ENCODE measurements around the gene PEX26. TPM values are rescaled to one million over a fixed set of nuclear protein-coding genes. Genes with fewer than 3 reads are reported as not detected.

PEX26 gene
- total and polyA plus RNA-seq, 9 of the 15 experiments (the other 6 are each of a cell fraction or from before 2014, with no cell fraction given), result 0.35 to 39.6 (median 17.4) TPM

- Histone ChIP-seq H3K9me1 (ENCODE audit: control insufficient read depth, insufficient read depth, low read length) (no peaks in the 10 kb centered on the region), H3K4me2 (ENCODE audit: insufficient read depth, low read length) (no peak overlapping the region), H4K20me1 (replicated peaks; ENCODE audit: control insufficient read depth, insufficient read depth, low read length) (no peaks in the 10 kb centered on the region), H3K36me3 (ENCODE audit: control insufficient read depth, insufficient read depth, low read length) (no peaks in the 10 kb centered on the region), H3K9me3 (replicated peaks; ENCODE audit: control insufficient read depth, insufficient read depth, low read depth, low read length) (no peaks in the 10 kb centered on the region), H2AFZ (ENCODE audit: low read depth, low read length) (no peak overlapping the region), H3K27me3 (ENCODE audit: control insufficient read depth in 2 of 2, insufficient read depth in 2 of 2, low read length in 2 of 2) (no peaks in the 10 kb centered on the region), H3K4me1 (replicated peaks in 1 of 2; ENCODE audit: control insufficient read depth in 2 of 2, insufficient read depth in 2 of 2, low read length in 2 of 2) (no peaks in the 10 kb centered on the region), H3K79me2 (ENCODE audit: control insufficient read depth, insufficient read depth, low read length) (no peaks in the 10 kb centered on the region), H3K9ac (ENCODE audit: insufficient read depth in 1 of 2, low read depth in 2 of 2, low read length in 2 of 2) (no peak overlapping the region), H3K27ac (ENCODE audit: extremely low read depth, low read depth, low read length) (no peak overlapping the region), H3K4me3 (no peak overlapping the region)
- in situ Hi-C loops (cut with MboI) (no loop called here), intact Hi-C loops (cut with micrococcal nuclease) (no loop called here)
- DNase-seq (ENCODE audit: extremely low read depth in 1 of 4, low spot score in 3 of 4), result no peak
- ChIA-PET CTCF (ENCODE audit: low intra/inter-chr PET ratio) (no interaction called here), POLR2A (interaction anchor here (1.0 to 1.7 kb wide), 2 partner anchors 20 to 49 kb away, joined by 4 to 6 read pairs; partner anchors contain the start of gene PEX26)
- FAIRE-seq, result no peak
- no TSS peak for BruUV-seq (replicated peaks)
- no peak for ATAC-seq
- WGBS (ENCODE audit: insufficient coverage, low coverage, missing lambda C conversion rate), result 66% methylated on average over 18 of the region's 18 CpGs
- TF ChIP-seq ZFP30 (CRISPR knock-in tag; IDR thresholded peaks at IDR 0.05; ENCODE audit: borderline replicate concordance), result no peak
- TF ChIP-seq, protein P1, sequence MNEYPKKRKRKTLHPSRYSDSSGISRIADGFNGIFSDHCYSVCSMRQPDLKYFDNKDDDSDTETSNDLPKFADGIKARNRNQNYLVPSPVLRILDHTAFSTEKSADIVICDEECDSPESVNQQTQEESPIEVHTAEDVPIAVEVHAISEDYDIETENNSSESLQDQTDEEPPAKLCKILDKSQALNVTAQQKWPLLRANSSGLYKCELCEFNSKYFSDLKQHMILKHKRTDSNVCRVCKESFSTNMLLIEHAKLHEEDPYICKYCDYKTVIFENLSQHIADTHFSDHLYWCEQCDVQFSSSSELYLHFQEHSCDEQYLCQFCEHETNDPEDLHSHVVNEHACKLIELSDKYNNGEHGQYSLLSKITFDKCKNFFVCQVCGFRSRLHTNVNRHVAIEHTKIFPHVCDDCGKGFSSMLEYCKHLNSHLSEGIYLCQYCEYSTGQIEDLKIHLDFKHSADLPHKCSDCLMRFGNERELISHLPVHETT (CRISPR knock-in tag; conservative IDR thresholded peaks at IDR 0.05 in 1 of 2, IDR thresholded peaks at IDR 0.05 in 1 of 2), result no peak
- TF ChIP-seq SIRT6 (IDR thresholded peaks at IDR 0.05; ENCODE audit: low read depth, low read length), result no peak
- no peak for TF ChIP-seq TRIM25 (IDR thresholded peaks at IDR 0.05; ENCODE audit: borderline replicate concordance)
- no peak for TF ChIP-seq CXXC5 (CRISPR knock-in tag; IDR thresholded peaks at IDR 0.05)
- no peak for TF ChIP-seq TOE1 (IDR thresholded peaks at IDR 0.05; ENCODE audit: borderline replicate concordance)
- TF ChIP-seq TOE1 (CRISPR knock-in tag; IDR thresholded peaks at IDR 0.05; ENCODE audit: borderline replicate concordance, low read depth), result no peak
- no peak for TF ChIP-seq USF1 (CRISPR knock-in tag; IDR thresholded peaks at IDR 0.05)
- TF ChIP-seq STAT5A (IDR thresholded peaks at IDR 0.05; ENCODE audit: borderline replicate concordance, low read length), result no peak
Observed at GRCh38 chr22:18126606-18127005, 48.8 kb downstream of the PEX26 start.
